Mammary epithelial cell (primary cell): Measurements from ENCODE around the gene MMS19.

Experiments used
- CTCF ChIP-seq, 2 donors: IDR thresholded peaks in 1 of 2; conservative IDR thresholded peaks in 1 of 2; 2 replicates each; pipeline ENCODE4 v1.5.1; 2011 to 2012; ENCODE audit warnings: inconsistent platforms in 2 of 2, low read length in 2 of 2, mild to moderate bottlenecking in 2 of 2, control low read depth in 1 of 2, low read depth in 1 of 2; ENCODE audit not compliant: insufficient read depth in 1 of 2; ENCODE audit errors: extremely low read depth in 1 of 2
- EZH2 ChIP-seq: IDR thresholded peaks from 2 replicates; pipeline ENCODE4 v1.6.1; 2012; ENCODE audit warnings: low read length, inconsistent platforms, borderline replicate concordance

- TF ChIP-seq EZH2, result no peak
- TF ChIP-seq CTCF (conservative IDR thresholded peaks at IDR 0.05 in 1 of 2, IDR thresholded peaks at IDR 0.05 in 1 of 2; ENCODE audit: extremely low read depth in 1 of 2, insufficient read depth in 1 of 2, low read depth in 1 of 2, low read length in 2 of 2), result no peak
Measured at GRCh38 chr10:97459111-97459510, 39.1 kb downstream of the MMS19 start.
